CD8-positive, alpha-beta memory T cell (primary cell): ENCODE results near the gene SLC6A20. TPM values are rescaled to one million over a fixed set of nuclear protein-coding genes. Genes with fewer than 3 reads are reported as not detected.
A peak's percentile ranks its signal among the peaks of the same experiment; 100 is the strongest.
"Not testable (repeated sequence)": the region's sequence is repeated elsewhere in the genome, so short reads cannot be mapped to it uniquely, and the experiment has no call there.

ENCODE experiments used
- CTCF ChIA-PET: fragments of 350-600 bp; sonication (Branson Sonifier 250); formaldehyde crosslinking; loops from one replicate; lab custom pipeline; 2021; ENCODE audit warnings: antibody characterized with exemption; lab: Charles Lee
- POLR2A ChIA-PET: fragments of 350-600 bp; sonication (Branson Sonifier 250); formaldehyde crosslinking; loops from one replicate; lab custom pipeline; 2021; ENCODE audit warnings: antibody characterized with exemption; lab: Charles Lee
- DNase-seq, 5 donors: peaks; one replicate each; pipeline versions ENCODE4 v3.0.0 to v3.0.0-alpha.2; 2020 to 2022; ENCODE audit warnings: mixed read lengths in 1 of 5
- H3K27ac ChIP-seq: one replicate; pipeline ENCODE4 v1.7.0; 2013; ENCODE audit warnings: low read depth, mild to moderate bottlenecking, low read length, moderate library complexity
- H3K27me3 ChIP-seq: 2 replicates; pipeline ENCODE4 v1.7.0; 2013; ENCODE audit warnings: low read length, mild to moderate bottlenecking; ENCODE audit not compliant: insufficient read depth, poor library complexity, severe bottlenecking
- H3K36me3 ChIP-seq: 2 replicates; pipeline ENCODE4 v1.7.0; 2013; ENCODE audit warnings: mild to moderate bottlenecking, low read length, moderate library complexity; ENCODE audit not compliant: insufficient read depth
- H3K4me1 ChIP-seq: 2 replicates; pipeline ENCODE4 v1.7.0; 2013; ENCODE audit warnings: mild to moderate bottlenecking, low read length, moderate library complexity; ENCODE audit not compliant: insufficient read depth
- H3K4me3 ChIP-seq: 2 replicates; pipeline ENCODE4 v1.7.0; 2013; ENCODE audit warnings: mild to moderate bottlenecking, low read length
- H3K9me3 ChIP-seq: 2 replicates; pipeline ENCODE4 v1.7.0; 2013; ENCODE audit warnings: mild to moderate bottlenecking, low read length
- H3K27ac Mint-ChIP-seq, 8 donors: one replicate each; pipeline ENCODE4 v1.8.0; 2020 to 2021; ENCODE audit warnings: mixed read lengths in 8 of 8, mild to moderate bottlenecking in 6 of 8, inconsistent platforms in 3 of 8, moderate library complexity in 3 of 8
- H3K27me3 Mint-ChIP-seq, 2 donors: one replicate each; pipeline ENCODE4 v1.8.0; 2020 to 2021; ENCODE audit warnings: mixed read lengths in 2 of 2, mild to moderate bottlenecking in 1 of 2, moderate library complexity in 1 of 2
- H3K36me3 Mint-ChIP-seq, 3 donors: one replicate each; pipeline ENCODE4 v1.8.0; 2020 to 2021; ENCODE audit warnings: mixed read lengths in 3 of 3, inconsistent platforms in 1 of 3, mild to moderate bottlenecking in 1 of 3
- H3K4me1 Mint-ChIP-seq, 3 donors: one replicate each; pipeline ENCODE4 v1.8.0; 2020 to 2021; ENCODE audit warnings: mixed read lengths in 3 of 3, inconsistent platforms in 1 of 3, mild to moderate bottlenecking in 1 of 3
- H3K4me3 Mint-ChIP-seq, 7 donors: one replicate each; pipeline ENCODE4 v1.8.0; 2020 to 2021; ENCODE audit warnings: mixed read lengths in 7 of 7, mild to moderate bottlenecking in 6 of 7, moderate library complexity in 4 of 7, inconsistent platforms in 2 of 7
- H3K9me3 Mint-ChIP-seq, 5 donors: one replicate each; pipeline ENCODE4 v1.8.0; 2020 to 2022; ENCODE audit warnings: mixed read lengths in 5 of 5, mild to moderate bottlenecking in 3 of 5, moderate library complexity in 2 of 5, inconsistent platforms in 1 of 5
- polyA plus RNA-seq: library from polyadenylated mRNA; unstranded; fragments of 300-500 nt; fragmentation: Illumina TruSeq; gene quantifications from one replicate; pipeline ENCODE4 v1.2.3, GENCODE V29; 2021
- total RNA-seq, 2 experiments: library from RNA; stranded (reverse); gene quantifications; one replicate each; pipeline ENCODE4 v1.2.3, GENCODE V29; 2021

The SLC6A20 gene
- total and polyA plus RNA-seq, 3 experiments from 2014 or later = not detected

- CTCF ChIA-PET = interaction anchor here (1.9 kb wide), 1 partner anchor 12 kb away, joined by 8 read pairs; no protein-coding TSS in a partner anchor
- not testable (repeated sequence) for H3K4me3 Mint-ChIP-seq, H3K9me3 Mint-ChIP-seq
Measured at GRCh38 chr3:45749036-45749600, 47.2 kb downstream of the SLC6A20 start.

GRCh38 chr3:45748068-45748467 lies 48.3 kb downstream of the SLC6A20 start:
- ChIA-PET CTCF (interaction anchor here (1.1 kb wide), 1 partner anchor 17 kb away, joined by 3 read pairs; no protein-coding TSS in a partner anchor), POLR2A (no interaction called here)
- Mint-ChIP-seq H3K27me3 (no peaks in the 10 kb centered on the region), H3K9me3 (peaks cover 0 to 2% (median 0%) of the 10 kb centered on the region in 5 donors), H3K4me1 (peaks cover 0 to 3% (median 0%) of the 10 kb centered on the region in 3 donors), H3K36me3 (peaks cover 0 to 45% (median 8%) of the 10 kb centered on the region in 3 donors), H3K27ac (peak overlapping the region in 1 of 8 donors; percentile 72), H3K4me3 (no peak overlapping the region)
- Histone ChIP-seq H3K9me3 (no peaks in the 10 kb centered on the region), H3K27me3 (no peaks in the 10 kb centered on the region), H3K36me3 (peaks cover 15% of the 10 kb centered on the region), H3K4me3 (no peak overlapping the region), H3K27ac (no peak overlapping the region), H3K4me1 (no peaks in the 10 kb centered on the region)
- no peak for DNase-seq

More at GRCh38 chr3:45749036-45749600, 47.2 kb downstream of the SLC6A20 start:
- H3K27me3 Mint-ChIP-seq, H3K36me3 ChIP-seq, POLR2A ChIA-PET, H3K27ac ChIP-seq, DNase-seq, H3K4me3 ChIP-seq, H3K9me3 ChIP-seq, H3K4me1 Mint-ChIP-seq, H3K4me1 ChIP-seq, H3K27me3 ChIP-seq: not testable (repeated sequence)
- Mint-ChIP-seq H3K36me3 (peaks cover 0 to 34% (median 10%) of the 10 kb centered on the region in 3 donors), H3K27ac (peak overlapping the region in 1 of 8 donors; percentile 0)

GRCh38 chr3:45746777-45747622 lies 49.3 kb downstream of the SLC6A20 start:
- Histone ChIP-seq H3K27me3 (no peaks in the 10 kb centered on the region), H3K36me3 (peaks cover 19% of the 10 kb centered on the region), H3K4me1 (peaks cover 1% of the 10 kb centered on the region), H3K4me3 (no peak overlapping the region), H3K27ac (no peak overlapping the region), H3K9me3 (no peaks in the 10 kb centered on the region)
- Mint-ChIP-seq H3K4me1 (peaks cover 5 to 7% (median 5%) of the 10 kb centered on the region in 3 donors), H3K36me3 (peaks cover 4 to 52% (median 12%) of the 10 kb centered on the region in 3 donors), H3K27me3 (no peaks in the 10 kb centered on the region), H3K4me3 (no peak overlapping the region), H3K9me3 (peaks cover 0 to 2% (median 0%) of the 10 kb centered on the region in 5 donors), H3K27ac (no peak overlapping the region)
- POLR2A ChIA-PET = interaction anchor here (0.5 kb wide), 1 partner anchor 86 kb away, joined by 5 read pairs; no protein-coding TSS in a partner anchor
- DNase-seq = no peak
- CTCF ChIA-PET = interaction anchor here (1.1 kb wide), 1 partner anchor 18 kb away, joined by 3 read pairs; no protein-coding TSS in a partner anchor

DNA sequence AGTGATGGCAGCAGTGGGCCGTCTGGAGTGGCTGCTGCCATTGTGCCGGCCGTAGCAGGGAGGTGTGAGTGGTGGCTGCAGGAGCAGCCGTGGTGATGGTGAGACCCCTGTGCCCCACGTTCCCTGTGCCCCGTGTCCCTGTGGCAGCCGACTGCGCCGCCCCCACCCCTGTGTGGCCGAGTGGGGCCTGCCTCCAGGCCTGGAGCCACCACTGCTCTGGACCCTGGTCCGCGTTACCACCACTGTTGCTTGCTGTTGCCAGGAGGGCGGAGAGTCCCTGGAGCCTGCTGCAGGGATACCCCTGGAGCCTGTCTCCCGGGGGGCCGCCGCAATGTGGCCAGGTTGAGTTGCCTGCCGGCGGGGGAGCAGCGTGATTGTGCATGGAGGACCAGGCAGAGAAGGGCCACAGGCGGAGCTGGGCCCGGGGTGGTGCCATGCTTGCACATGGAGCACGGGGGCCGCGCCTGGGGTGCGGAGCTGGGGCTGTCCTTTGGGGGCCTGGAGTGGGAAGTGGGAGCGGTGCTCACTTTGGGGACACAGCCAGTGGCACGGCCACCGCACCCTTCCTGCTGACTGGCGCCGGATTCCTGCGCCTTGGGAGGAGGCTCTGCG lies 50.1 kb downstream of the SLC6A20 start:
- Mint-ChIP-seq H3K4me3 (no peak overlapping the region), H3K36me3 (peaks cover 4 to 60% (median 15%) of the 10 kb centered on the region in 3 donors), H3K4me1 (peaks cover 12 to 14% (median 13%) of the 10 kb centered on the region in 3 donors), H3K27ac (no peak overlapping the region), H3K9me3 (peaks cover 0 to 2% (median 0%) of the 10 kb centered on the region in 5 donors), H3K27me3 (no peaks in the 10 kb centered on the region)
- H3K4me1 ChIP-seq = peaks cover 8% of the 10 kb centered on the region
- DNase-seq = no peak
- no peak overlapping the region for H3K4me3 ChIP-seq
- H3K27ac ChIP-seq = no peak overlapping the region
- no peaks in the 10 kb centered on the region for H3K9me3 ChIP-seq
- peaks cover 23% of the 10 kb centered on the region for H3K36me3 ChIP-seq
- CTCF ChIA-PET = no interaction called here
- POLR2A ChIA-PET = no interaction called here
- H3K27me3 ChIP-seq = no peaks in the 10 kb centered on the region

DNA sequence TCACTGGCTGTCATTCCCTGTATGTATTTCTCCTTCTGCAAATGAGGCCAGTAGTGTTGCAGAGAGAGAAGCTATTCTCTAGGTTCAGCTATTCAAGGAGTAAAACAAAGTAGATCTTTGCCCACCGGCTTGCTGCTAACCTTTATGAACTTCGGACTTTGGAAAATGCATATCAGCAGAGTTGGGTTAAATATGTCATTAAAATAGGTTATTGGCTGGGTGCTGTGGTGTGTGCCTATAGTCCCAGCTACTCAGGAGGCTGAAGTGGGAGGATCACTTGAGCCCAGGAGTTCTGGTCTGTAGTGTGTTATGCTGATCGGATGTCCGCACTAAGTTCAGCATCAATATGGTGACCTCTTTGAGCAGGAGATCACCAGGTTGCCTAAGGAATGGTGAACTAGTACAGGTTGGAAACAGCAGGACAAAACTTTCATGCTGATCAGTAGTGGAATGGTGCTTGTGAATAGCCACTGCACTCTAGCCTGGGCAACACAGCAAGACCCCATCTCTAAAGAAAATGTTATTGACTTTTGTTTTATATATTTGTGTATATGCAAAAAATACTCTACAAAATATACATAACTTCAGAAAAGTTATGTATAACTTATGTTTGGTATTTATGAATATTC lies 53.8 kb downstream of the SLC6A20 start:
- H3K36me3 ChIP-seq = peaks cover 45% of the 10 kb centered on the region
- H3K4me3 ChIP-seq = no peak overlapping the region
- ChIA-PET POLR2A (interaction anchor here (0.7 kb wide), 1 partner anchor 890 kb away, joined by 6 read pairs; no protein-coding TSS in a partner anchor), CTCF (interaction anchor here (0.7 kb wide), 1 partner anchor 83 kb away, joined by 3 read pairs; no protein-coding TSS in a partner anchor)
- H3K9me3 ChIP-seq = no peaks in the 10 kb centered on the region
- H3K27ac ChIP-seq = no peak overlapping the region
- no peaks in the 10 kb centered on the region for H3K27me3 Mint-ChIP-seq
- no peak overlapping the region for H3K4me3 Mint-ChIP-seq
- peak overlapping the region; percentile 47 to 92 (median 81) for H3K27ac Mint-ChIP-seq
- H3K4me1 ChIP-seq = peaks cover 12% of the 10 kb centered on the region
- no peak for DNase-seq
- H3K27me3 ChIP-seq = no peaks in the 10 kb centered on the region
- H3K4me1 Mint-ChIP-seq = peaks cover 26 to 38% (median 28%) of the 10 kb centered on the region in 3 donors
- H3K9me3 Mint-ChIP-seq = peaks cover 0 to 2% (median 0%) of the 10 kb centered on the region in 5 donors
- peaks cover 8 to 87% (median 28%) of the 10 kb centered on the region in 3 donors for H3K36me3 Mint-ChIP-seq

- Histone ChIP-seq H3K27me3 (no peaks in the 10 kb centered on the region), H3K27ac (no peak overlapping the region), H3K36me3 (peaks cover 49% of the 10 kb centered on the region), H3K4me1 (peaks cover 12% of the 10 kb centered on the region), H3K9me3 (no peaks in the 10 kb centered on the region), H3K4me3 (no peak overlapping the region)
- ChIA-PET CTCF (no interaction called here), POLR2A (interaction anchor here (0.7 kb wide), 1 partner anchor 890 kb away, joined by 6 read pairs; no protein-coding TSS in a partner anchor)
- Mint-ChIP-seq H3K4me3 (peak overlapping the region in 2 of 7 donors; percentile 23 to 42), H3K9me3 (peaks cover 0 to 2% (median 0%) of the 10 kb centered on the region in 5 donors), H3K36me3 (peaks cover 9 to 91% (median 28%) of the 10 kb centered on the region in 3 donors), H3K27ac (peak overlapping the region; percentile 49 to 92 (median 86)), H3K4me1 (peaks cover 26 to 38% (median 28%) of the 10 kb centered on the region in 3 donors), H3K27me3 (no peaks in the 10 kb centered on the region)
- DNase-seq = no peak
Measured at GRCh38 chr3:45741742-45742460, 54.4 kb downstream of the SLC6A20 start.

- no peak overlapping the region for H3K4me3 ChIP-seq
- Mint-ChIP-seq H3K4me1 (peaks cover 26 to 38% (median 28%) of the 10 kb centered on the region in 3 donors), H3K9me3 (peaks cover 0 to 2% (median 0%) of the 10 kb centered on the region in 5 donors), H3K27ac (peak overlapping the region in 7 of 8 donors; percentile 49 to 92 (median 83)), H3K27me3 (no peaks in the 10 kb centered on the region), H3K36me3 (peaks cover 12 to 93% (median 34%) of the 10 kb centered on the region in 3 donors), H3K4me3 (peak overlapping the region in 2 of 7 donors; percentile 8 to 40)
- no peak overlapping the region for H3K27ac ChIP-seq
- H3K36me3 ChIP-seq = peaks cover 56% of the 10 kb centered on the region
- CTCF ChIA-PET = no interaction called here
- H3K4me1 ChIP-seq = peaks cover 12% of the 10 kb centered on the region
- H3K9me3 ChIP-seq = no peaks in the 10 kb centered on the region
- POLR2A ChIA-PET = no interaction called here
- H3K27me3 ChIP-seq = no peaks in the 10 kb centered on the region
- DNase-seq = no peak
Measured at GRCh38 chr3:45741247-45741646, 55.1 kb downstream of the SLC6A20 start.
